GM23338 (cell line): Measurements from ENCODE around the gene CD83. TPM values are rescaled to one million over a fixed set of nuclear protein-coding genes. Genes with fewer than 3 reads are reported as not detected.
A peak's percentile ranks its signal among the peaks of the same experiment; 100 is the strongest.

ENCODE experiments used
- ATAC-seq: fragments of 200-7000 bp; cut with Tn5 transposase; 3 replicates; pipeline ENCODE4 v1.9.1; 2020
- DNase-seq: peaks from one replicate; pipeline ENCODE4 v3.0.0-alpha.2; 2015; ENCODE audit warnings: low spot score
- H2AFZ ChIP-seq: fragments of 200-600 bp; sonication (generic); 2 replicates; pipeline ENCODE4 v1.8.0; 2016; ENCODE audit warnings: antibody characterized with exemption, mild to moderate bottlenecking, moderate library complexity
- H3F3A ChIP-seq: fragments of 200-600 bp; sonication (generic); replicated peaks from 2 replicates; pipeline ENCODE4 v1.8.0; 2017; ENCODE audit warnings: antibody characterized with exemption, mixed run types, low read depth
- H3K27ac ChIP-seq: fragments of 200-600 bp; sonication (generic); 2 replicates; pipeline ENCODE4 v1.6.1; 2016; ENCODE audit warnings: low read depth
- H3K27me3 ChIP-seq: fragments of 200-600 bp; sonication (generic); 2 replicates; pipeline ENCODE4 v1.8.0; 2016; ENCODE audit warnings: mild to moderate bottlenecking, mixed run types, moderate library complexity; ENCODE audit not compliant: insufficient read depth
- H3K36me3 ChIP-seq: fragments of 200-600 bp; sonication (generic); 2 replicates; pipeline ENCODE4 v1.8.0; 2016; ENCODE audit warnings: mild to moderate bottlenecking; ENCODE audit not compliant: insufficient read depth
- H3K4me1 ChIP-seq: fragments of 200-600 bp; sonication (generic); 2 replicates; pipeline ENCODE4 v1.8.0; 2016; ENCODE audit warnings: mild to moderate bottlenecking, moderate library complexity; ENCODE audit not compliant: insufficient read depth
- H3K4me2 ChIP-seq: fragments of 200-600 bp; sonication (generic); 2 replicates; pipeline ENCODE4 v1.7.1; 2017; ENCODE audit warnings: mixed run types
- H3K4me3 ChIP-seq: fragments of 200-600 bp; sonication (generic); 2 replicates; pipeline ENCODE4 v1.6.1; 2016; ENCODE audit warnings: mixed run types
- H3K79me2 ChIP-seq: fragments of 200-600 bp; sonication (generic); replicated peaks from 2 replicates; pipeline ENCODE4 v1.8.0; 2017; ENCODE audit warnings: mild to moderate bottlenecking; ENCODE audit not compliant: insufficient read depth
- H3K9me2 ChIP-seq: fragments of 200-600 bp; sonication (generic); 2 replicates; pipeline ENCODE4 v1.8.0; 2017; ENCODE audit not compliant: insufficient read depth
- H4K20me1 ChIP-seq: fragments of 200-600 bp; sonication (generic); replicated peaks from 2 replicates; pipeline ENCODE4 v1.8.0; 2017; ENCODE audit warnings: mild to moderate bottlenecking; ENCODE audit not compliant: insufficient read depth
- H3K27ac Mint-ChIP-seq: 2 replicates; pipeline ENCODE4 v1.8.0; 2020; ENCODE audit warnings: inconsistent platforms, mild to moderate bottlenecking, moderate library complexity, mixed read lengths
- H3K27me3 Mint-ChIP-seq: 3 replicates; pipeline ENCODE4 v1.8.0; 2022; ENCODE audit warnings: low read depth, mild to moderate bottlenecking, moderate library complexity, mixed read lengths, inconsistent platforms; ENCODE audit not compliant: insufficient read depth, poor library complexity
- H3K36me3 Mint-ChIP-seq: 3 replicates; pipeline ENCODE4 v1.8.0; 2021; ENCODE audit warnings: low read depth, mild to moderate bottlenecking, inconsistent platforms, moderate library complexity, mixed read lengths
- H3K4me1 Mint-ChIP-seq: 3 replicates; pipeline ENCODE4 v1.8.0; 2020; ENCODE audit warnings: mild to moderate bottlenecking, inconsistent platforms, mixed read lengths
- H3K4me3 Mint-ChIP-seq: 3 replicates; pipeline ENCODE4 v1.8.0; 2021; ENCODE audit warnings: moderate library complexity, mild to moderate bottlenecking, inconsistent platforms, mixed read lengths
- H3K9me3 Mint-ChIP-seq: 3 replicates; pipeline ENCODE4 v1.8.0; 2020; ENCODE audit warnings: moderate library complexity, mild to moderate bottlenecking, inconsistent platforms, mixed read lengths
- CREB1 ChIP-seq: fragments of 250-450 bp; sonication (Bioruptor Pico); IDR thresholded peaks from 2 replicates; pipeline ENCODE4 v1.5.0; 2020; ENCODE audit warnings: low read depth, mild to moderate bottlenecking, moderate library complexity
- CTCF ChIP-seq, 2 experiments: fragments of 200-600 bp in 1 of 2; sonication (generic) in 1 of 2; conservative IDR thresholded peaks; 2 replicates each; pipeline versions ENCODE4 v1.5.1 to v1.6.1; 2016 to 2017; ENCODE audit warnings: antibody characterized with exemption in 2 of 2, low read depth in 2 of 2, mild to moderate bottlenecking in 2 of 2, moderate library complexity in 1 of 2
- ETS1 ChIP-seq: IDR thresholded peaks from 2 replicates; pipeline ENCODE4 v1.6.1; 2016; ENCODE audit warnings: antibody characterized with exemption
- JUNB ChIP-seq: IDR thresholded peaks from one replicate; pipeline ENCODE4 v1.6.1; 2016; ENCODE audit warnings: antibody characterized with exemption; ENCODE audit not compliant: unreplicated experiment
- NANOG ChIP-seq: IDR thresholded peaks from 2 replicates; pipeline ENCODE4 v1.6.1; 2016; ENCODE audit warnings: antibody characterized with exemption, borderline replicate concordance
- POLR2AphosphoS5 ChIP-seq: IDR thresholded peaks from 2 replicates; pipeline ENCODE4 v1.6.1; 2016; ENCODE audit warnings: antibody characterized with exemption, low read depth
- REST ChIP-seq: IDR thresholded peaks from one replicate; pipeline ENCODE4 v1.6.1; 2018; ENCODE audit warnings: antibody characterized with exemption; ENCODE audit not compliant: unreplicated experiment
- ZNF114 ChIP-seq: fragments of 250-450 bp; sonication (Bioruptor Pico); IDR thresholded peaks from 2 replicates; pipeline ENCODE4 v1.5.0; 2020; ENCODE audit warnings: mild to moderate bottlenecking, moderate library complexity
- ZNF331 ChIP-seq: fragments of 250-450 bp; sonication (Bioruptor Pico); IDR thresholded peaks from 2 replicates; pipeline ENCODE4 v1.5.0; 2020; ENCODE audit warnings: low read depth, mild to moderate bottlenecking, moderate library complexity
- polyA plus RNA-seq: library from polyadenylated mRNA; unstranded; fragments of >200 nt; fragmentation: Nextera tagmentation; extraction: Ambion mirVana; gene quantifications from 2 replicates; pipeline ENCODE4 v1.2.1, GENCODE V29; 2016
- total RNA-seq: library from RNA; depleted of rRNA; stranded (reverse); fragments of >200 nt; shearing (Covaris generic); gene quantifications from 2 replicates; pipeline ENCODE4 v1.2.3, GENCODE V29; 2014

The CD83 gene
- total and polyA plus RNA-seq, 2 experiments from 2014 or later, result 8.1 to 13.2 TPM

GRCh38 chr6:14128746-14129145, 11.2 kb downstream of the CD83 start:
- Mint-ChIP-seq H3K36me3 (no peaks in the 10 kb centered on the region), H3K4me3 (peak overlapping the region; percentile 25; the same call in 1 of the 3 replicates), H3K4me1 (peaks cover 28% of the 10 kb centered on the region), H3K27ac (peak overlapping the region; percentile 27; the same call in 1 of the 2 replicates), H3K27me3 (peaks cover 1% of the 10 kb centered on the region), H3K9me3 (no peaks in the 10 kb centered on the region)
- H3K27me3 ChIP-seq, result no peaks in the 10 kb centered on the region
- TF ChIP-seq JUNB (no peak), ZNF331 (CRISPR knock-in tag) (no peak)
- H3K9me2 ChIP-seq, result no peaks in the 10 kb centered on the region
- DNase-seq, result no peak
- no peaks in the 10 kb centered on the region for H3F3A ChIP-seq
- peak overlapping the region; percentile 60 for H3K4me2 ChIP-seq
- no peaks in the 10 kb centered on the region for H3K36me3 ChIP-seq
- H3K4me3 ChIP-seq, result peak overlapping the region; percentile 27; the same call in 1 of the 2 replicates
- no peaks in the 10 kb centered on the region for H4K20me1 ChIP-seq
- H3K27ac ChIP-seq, result peak overlapping the region; percentile 76
- H2AFZ ChIP-seq, result peak overlapping the region; percentile 3; the same call in 1 of the 2 replicates
- 0 out of 2 replicates have a peak, but pooled peaks cover 5% of the 10 kb centered on the region for H3K79me2 ChIP-seq
- H3K4me1 ChIP-seq, result peaks cover 30% of the 10 kb centered on the region
- ATAC-seq, result peak; percentile 29

- Histone ChIP-seq H3K36me3 (no peaks in the 10 kb centered on the region), H3K79me2 (0 out of 2 replicates have a peak, but pooled peaks cover 5% of the 10 kb centered on the region), H3K27ac (no peak overlapping the region), H3K27me3 (no peaks in the 10 kb centered on the region), H3K4me1 (peaks cover 30% of the 10 kb centered on the region), H3K4me3 (no peak overlapping the region), H4K20me1 (no peaks in the 10 kb centered on the region), H3K4me2 (peak overlapping the region; percentile 60), H3F3A (no peaks in the 10 kb centered on the region), H2AFZ (peak overlapping the region; percentile 3; the same call in 1 of the 2 replicates), H3K9me2 (no peaks in the 10 kb centered on the region)
- H3K27me3 Mint-ChIP-seq, result peaks cover 1% of the 10 kb centered on the region
- H3K4me1 Mint-ChIP-seq, result peaks cover 28% of the 10 kb centered on the region
- ATAC-seq (peak; percentile 98), DNase-seq (peak; percentile 86)
- no peaks in the 10 kb centered on the region for H3K36me3 Mint-ChIP-seq
- no peak overlapping the region for H3K4me3 Mint-ChIP-seq
- H3K27ac Mint-ChIP-seq, result no peak overlapping the region
- no peaks in the 10 kb centered on the region for H3K9me3 Mint-ChIP-seq
- TF ChIP-seq CTCF (conservative IDR thresholded peaks at IDR 0.05; ENCODE audit: low read depth in 2 of 2) (peak; percentile 75 to 91), NANOG (no peak)
Observed at GRCh38 chr6:14129575-14129974, 12.0 kb downstream of the CD83 start.

- Mint-ChIP-seq H3K36me3 (no peaks in the 10 kb centered on the region), H3K4me3 (no peak overlapping the region), H3K27me3 (peaks cover 1% of the 10 kb centered on the region), H3K27ac (no peak overlapping the region; the same call in 1 of the 2 replicates), H3K9me3 (no peaks in the 10 kb centered on the region), H3K4me1 (peaks cover 28% of the 10 kb centered on the region)
- no peak for DNase-seq
- ATAC-seq, result no peak
- H3K4me1 ChIP-seq, result peaks cover 30% of the 10 kb centered on the region
- H3K36me3 ChIP-seq, result no peaks in the 10 kb centered on the region
- H3K9me2 ChIP-seq, result no peaks in the 10 kb centered on the region
- H3K4me2 ChIP-seq, result 0 out of 2 replicates have a peak overlapping the region, but pooled peaks have one; percentile 16
- 0 out of 2 replicates have a peak, but pooled peaks cover 5% of the 10 kb centered on the region for H3K79me2 ChIP-seq
- H3K27me3 ChIP-seq, result no peaks in the 10 kb centered on the region
- H3K4me3 ChIP-seq, result no peak overlapping the region
- no peaks in the 10 kb centered on the region for H3F3A ChIP-seq
- no peak overlapping the region for H2AFZ ChIP-seq
- H3K27ac ChIP-seq, result no peak overlapping the region
- H4K20me1 ChIP-seq, result no peaks in the 10 kb centered on the region
- TF ChIP-seq ZNF331 (CRISPR knock-in tag), result no peak
- TF ChIP-seq CREB1 (CRISPR knock-in tag), result no peak
- TF ChIP-seq POLR2AphosphoS5, result no peak
- TF ChIP-seq ZNF114, result no peak
- no peak for TF ChIP-seq NANOG
- TF ChIP-seq CTCF (conservative IDR thresholded peaks at IDR 0.05; ENCODE audit: low read depth in 2 of 2), result no peak
- TF ChIP-seq REST, result no peak
- no peak for TF ChIP-seq ETS1
Observed at GRCh38 chr6:14130435-14131075, 13.0 kb downstream of the CD83 start.
